ENCODE results near the gene IRF2.
"Not testable (repeated sequence)": the region's sequence is repeated elsewhere in the genome, so short reads cannot be mapped to it uniquely, and the experiment has no call there.

The IRF2 gene

DNA sequence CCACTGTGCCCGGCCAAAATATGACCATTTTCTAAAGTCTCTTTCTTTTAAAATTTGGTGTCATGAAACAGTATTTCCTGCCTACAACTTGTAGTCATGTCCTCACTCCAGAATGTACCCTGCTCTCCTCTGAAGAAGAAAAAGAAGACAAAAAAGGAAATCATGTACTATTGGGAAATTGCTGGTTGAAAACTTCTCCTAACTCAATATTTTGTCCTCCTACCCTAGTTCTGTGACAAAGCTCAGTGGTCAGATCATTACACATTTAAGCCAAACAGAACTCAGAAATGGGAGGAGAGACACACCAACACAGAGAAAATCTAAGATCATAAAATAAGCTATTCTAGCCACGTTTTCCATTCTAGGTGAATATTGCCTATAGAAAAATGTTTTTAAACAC lies 127.7 kb downstream of the IRF2 start:
- no peak for DNase-seq (ENCODE audit: low read depth)

GRCh38 chr4:184346273-184346672 lies 128.1 kb downstream of the IRF2 start:
- DNase-seq (ENCODE audit: low read depth), result not testable (repeated sequence)

DNA sequence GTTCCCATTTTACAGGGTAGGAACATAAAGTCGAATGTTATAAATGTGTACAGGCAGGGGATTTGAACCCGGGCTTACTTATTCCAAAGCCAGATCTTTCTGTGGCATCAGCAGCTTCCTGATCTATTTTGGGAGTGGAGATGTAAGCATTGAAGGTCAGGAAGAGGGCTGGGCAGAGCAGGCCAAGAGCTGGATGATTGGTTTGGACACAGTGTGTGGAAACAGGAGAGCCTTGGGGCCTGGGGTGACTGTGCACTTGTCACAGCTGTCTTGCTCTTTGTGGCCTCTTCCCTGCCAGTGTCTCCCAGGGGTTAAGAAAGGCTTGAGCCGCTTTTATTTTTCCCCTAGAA lies 128.8 kb downstream of the IRF2 start:
- no peak for DNase-seq (ENCODE audit: low read depth)

GRCh38 chr4:184344899-184345572 lies 129.3 kb downstream of the IRF2 start:
- no peak for DNase-seq (ENCODE audit: low read depth)

- DNase-seq (ENCODE audit: low read depth), result no peak
Observed at GRCh38 chr4:184344435-184344834, 129.9 kb downstream of the IRF2 start.

GRCh38 chr4:184343502-184344177 lies 130.7 kb downstream of the IRF2 start:
- no peak for DNase-seq (ENCODE audit: low read depth)

DNA sequence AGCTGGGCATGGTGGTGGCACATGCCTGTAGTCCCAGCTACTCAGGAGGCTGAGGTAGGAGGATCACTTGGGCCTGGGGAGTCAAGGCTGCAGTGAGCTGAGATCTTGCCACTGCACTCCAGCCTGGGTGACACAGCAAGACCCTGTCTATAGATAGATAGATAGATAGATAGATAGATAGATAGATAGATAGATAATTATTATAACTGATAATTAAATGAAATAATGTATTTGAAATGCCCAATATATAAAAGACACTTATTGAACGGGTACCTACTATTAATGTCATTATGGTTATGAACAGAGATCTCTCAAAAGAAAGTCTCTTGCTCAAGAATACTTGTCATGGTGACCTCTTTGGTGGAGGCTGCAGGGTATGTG lies 131.5 kb downstream of the IRF2 start:
- not testable (repeated sequence) for DNase-seq (ENCODE audit: low read depth)

DNA sequence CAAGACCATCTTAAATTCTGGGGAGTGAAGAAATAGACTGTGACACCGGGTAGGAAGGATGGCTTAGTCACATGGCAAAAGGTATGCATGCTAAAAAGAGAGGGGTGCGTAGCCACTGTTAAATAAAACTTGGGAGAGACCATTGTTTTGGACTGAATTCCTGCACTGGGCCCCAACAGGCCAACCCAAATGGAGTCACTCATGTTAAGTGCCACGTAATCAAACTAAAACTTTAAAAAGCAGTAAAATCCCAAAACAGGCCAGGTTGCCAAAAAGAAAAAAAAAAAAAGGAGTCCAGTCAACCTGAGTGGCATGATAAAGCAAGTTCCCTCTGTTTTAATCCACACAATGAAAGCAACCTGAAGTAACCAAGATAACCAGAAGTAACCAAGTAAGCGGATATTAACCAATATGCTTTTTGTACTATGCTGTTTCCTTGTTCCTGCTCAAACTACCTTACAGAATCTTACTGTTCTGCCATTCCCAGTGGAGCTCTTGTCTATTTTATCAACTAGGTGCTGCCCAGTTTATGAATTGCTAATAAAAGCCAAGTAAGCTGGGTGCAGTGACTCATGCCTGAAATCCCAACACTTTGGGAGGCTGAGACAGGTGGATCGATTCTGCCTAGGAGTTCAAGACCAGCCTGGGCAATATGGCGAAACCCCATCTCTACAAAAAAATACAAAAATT lies 132.0 kb downstream of the IRF2 start:
- DNase-seq (ENCODE audit: low read depth), result no peak

DNA sequence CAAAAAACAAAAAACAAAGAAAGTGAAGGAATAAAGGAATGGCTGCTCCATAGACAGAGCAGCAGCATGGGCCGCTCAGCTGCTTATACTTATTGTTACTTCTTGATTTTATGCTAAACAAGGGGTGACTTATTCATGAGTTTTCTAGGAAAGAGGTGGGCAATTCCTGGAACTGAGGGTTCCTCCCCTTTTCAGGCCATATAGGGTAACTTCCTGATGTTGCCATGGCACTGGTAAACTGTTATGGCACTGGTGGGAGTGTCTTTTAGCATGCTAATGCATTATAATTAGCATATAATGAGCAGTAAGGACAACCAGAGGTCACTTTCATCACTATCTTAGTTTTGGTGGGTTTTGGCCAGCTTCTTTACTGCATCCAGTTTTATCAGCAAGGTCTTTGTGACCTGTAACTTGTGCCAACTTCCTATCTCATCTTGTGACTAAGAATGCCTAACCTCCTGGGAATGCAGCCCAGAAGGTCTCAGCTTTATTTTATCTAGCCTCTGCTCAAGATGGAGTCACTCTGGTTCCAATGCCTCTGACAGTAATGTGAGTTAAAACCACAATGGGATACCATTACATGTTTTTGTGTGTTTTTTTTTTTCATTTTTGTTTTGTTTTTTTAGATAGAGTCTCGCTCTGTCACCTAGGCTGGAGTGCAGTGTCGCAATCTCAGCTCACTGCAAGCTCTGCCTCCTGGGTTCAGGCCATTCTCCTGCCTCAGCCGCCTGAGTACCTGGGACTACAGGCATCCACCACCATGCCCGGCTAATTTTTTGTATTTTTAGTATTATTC lies 134.8 kb downstream of the IRF2 start:
- not testable (repeated sequence) for DNase-seq (ENCODE audit: low read depth)

DNA sequence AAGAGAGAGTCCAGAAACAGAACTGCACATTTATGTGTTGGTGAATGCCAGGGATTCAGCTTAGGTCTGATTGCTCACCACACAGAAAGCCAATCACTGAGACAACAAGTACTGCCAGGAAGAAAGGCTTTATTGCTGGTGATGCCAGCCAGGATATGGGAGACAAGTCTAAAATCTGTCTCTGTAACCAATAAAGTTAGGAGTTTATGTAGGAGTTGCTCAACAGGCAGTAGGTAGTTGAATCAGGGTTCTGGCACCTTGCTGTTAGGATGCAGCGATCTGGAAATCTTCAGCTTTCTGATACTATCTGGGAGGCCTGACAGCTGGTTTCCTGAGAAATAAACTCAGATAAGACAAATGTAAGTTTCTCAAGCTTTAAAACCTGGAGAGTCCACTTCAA lies 136.4 kb downstream of the IRF2 start:
- no peak for DNase-seq (ENCODE audit: low read depth)

Data from stimulated activated CD8-positive, alpha-beta memory T cell treated with anti-CD3 and anti-CD28 coated beads, Interleukin-15, amount 100 ng/mL, for 1 hour (primary cell).